Right forelimb (tissue), 1 donor: ENCODE measurements around the gene AQP2.

ENCODE experiments used
- DNase-seq: peaks from one replicate; pipeline ENCODE4 v3.0.0-alpha.2; 2018

Gene AQP2, protein sequence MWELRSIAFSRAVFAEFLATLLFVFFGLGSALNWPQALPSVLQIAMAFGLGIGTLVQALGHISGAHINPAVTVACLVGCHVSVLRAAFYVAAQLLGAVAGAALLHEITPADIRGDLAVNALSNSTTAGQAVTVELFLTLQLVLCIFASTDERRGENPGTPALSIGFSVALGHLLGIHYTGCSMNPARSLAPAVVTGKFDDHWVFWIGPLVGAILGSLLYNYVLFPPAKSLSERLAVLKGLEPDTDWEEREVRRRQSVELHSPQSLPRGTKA

DNA sequence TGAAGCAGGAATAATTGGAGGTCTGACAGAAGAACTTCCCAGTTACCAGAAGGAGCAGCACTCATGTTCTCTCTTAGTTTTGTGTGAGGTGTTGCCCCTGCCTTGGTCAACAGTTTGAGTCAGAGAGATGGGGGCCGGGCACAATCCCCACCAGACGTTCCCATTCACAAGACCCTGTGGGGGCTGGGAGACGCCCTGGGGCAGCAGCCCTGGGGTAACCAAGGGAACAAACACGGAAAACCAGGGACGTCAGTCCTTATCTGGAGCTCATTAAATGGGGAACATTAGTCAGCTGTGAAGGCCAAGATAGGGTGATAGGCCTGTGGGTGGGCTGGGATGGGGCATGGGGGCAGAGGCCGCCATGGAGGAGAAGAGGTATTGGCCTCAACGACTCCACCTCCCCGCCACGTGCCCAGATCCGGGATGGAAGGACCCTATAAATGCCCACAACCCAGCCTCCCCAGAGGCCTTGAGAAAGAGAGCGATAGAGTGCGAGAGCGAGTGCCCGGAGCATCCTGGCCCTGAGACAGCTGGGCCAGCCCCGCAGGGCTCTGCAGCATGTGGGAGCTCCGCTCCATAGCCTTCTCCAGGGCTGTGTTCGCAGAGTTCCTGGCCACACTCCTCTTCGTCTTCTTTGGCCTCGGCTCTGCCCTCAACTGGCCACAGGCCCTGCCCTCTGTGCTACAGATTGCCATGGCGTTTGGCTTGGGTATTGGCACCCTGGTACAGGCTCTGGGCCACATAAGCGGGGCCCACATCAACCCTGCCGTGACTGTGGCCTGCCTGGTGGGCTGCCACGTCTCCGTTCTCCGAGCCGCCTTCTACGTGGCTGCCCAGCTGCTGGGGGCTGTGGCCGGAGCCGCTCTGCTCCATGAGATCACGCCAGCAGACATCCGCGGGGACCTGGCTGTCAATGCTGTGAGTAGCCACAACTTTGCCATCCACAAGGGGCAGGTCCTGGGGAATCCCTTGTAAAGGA lies at the start of gene AQP2:
Gene AQP2, plus strand, starts transcription at position 465 of the 979 bp plus-strand sequence. Its CDS starts 94 bp downstream, at position 559.
- DNase-seq: no peak

DNA sequence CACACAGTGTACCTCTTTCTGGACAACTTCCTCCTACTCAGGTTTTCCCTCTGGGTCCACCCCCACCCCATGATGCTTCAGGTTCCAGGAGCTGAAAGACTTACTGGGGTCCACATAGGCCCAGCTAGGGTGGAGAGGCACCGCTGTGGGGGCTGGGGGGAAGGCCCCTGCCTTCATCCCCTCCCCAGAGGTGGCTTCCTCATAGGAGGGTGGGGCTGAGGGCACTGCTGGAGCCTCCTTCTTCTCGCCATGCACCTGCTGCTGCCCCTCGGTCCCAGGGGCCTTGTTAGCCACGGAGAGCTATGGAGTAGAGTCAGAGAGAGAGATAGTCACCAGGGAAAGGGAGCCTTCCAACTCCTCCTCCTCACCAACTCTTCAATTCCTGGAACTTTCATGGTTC lies 49.5 kb upstream of the AQP2 start:
- DNase-seq: no peak

DNA sequence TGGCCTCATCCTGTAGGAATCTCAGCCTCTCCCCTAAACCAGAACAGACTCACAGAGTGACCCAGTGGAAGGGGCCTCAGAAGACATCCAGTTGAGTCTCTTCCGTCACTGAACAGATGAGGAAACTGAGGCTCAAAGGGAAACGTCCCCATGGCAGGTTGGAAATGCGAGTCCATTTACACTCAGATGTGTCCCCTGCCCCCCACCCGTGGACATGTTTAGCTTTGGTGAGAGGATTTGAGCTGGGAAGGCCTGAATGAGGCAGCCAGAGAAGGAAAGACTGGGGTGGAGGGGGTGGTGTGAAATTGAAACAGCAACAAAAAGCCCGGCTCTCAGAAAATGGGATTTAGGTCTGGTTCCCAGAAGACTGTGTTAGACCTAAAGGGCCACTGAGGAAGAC lies 48.6 kb upstream of the AQP2 start:
- DNase-seq: no peak

DNA sequence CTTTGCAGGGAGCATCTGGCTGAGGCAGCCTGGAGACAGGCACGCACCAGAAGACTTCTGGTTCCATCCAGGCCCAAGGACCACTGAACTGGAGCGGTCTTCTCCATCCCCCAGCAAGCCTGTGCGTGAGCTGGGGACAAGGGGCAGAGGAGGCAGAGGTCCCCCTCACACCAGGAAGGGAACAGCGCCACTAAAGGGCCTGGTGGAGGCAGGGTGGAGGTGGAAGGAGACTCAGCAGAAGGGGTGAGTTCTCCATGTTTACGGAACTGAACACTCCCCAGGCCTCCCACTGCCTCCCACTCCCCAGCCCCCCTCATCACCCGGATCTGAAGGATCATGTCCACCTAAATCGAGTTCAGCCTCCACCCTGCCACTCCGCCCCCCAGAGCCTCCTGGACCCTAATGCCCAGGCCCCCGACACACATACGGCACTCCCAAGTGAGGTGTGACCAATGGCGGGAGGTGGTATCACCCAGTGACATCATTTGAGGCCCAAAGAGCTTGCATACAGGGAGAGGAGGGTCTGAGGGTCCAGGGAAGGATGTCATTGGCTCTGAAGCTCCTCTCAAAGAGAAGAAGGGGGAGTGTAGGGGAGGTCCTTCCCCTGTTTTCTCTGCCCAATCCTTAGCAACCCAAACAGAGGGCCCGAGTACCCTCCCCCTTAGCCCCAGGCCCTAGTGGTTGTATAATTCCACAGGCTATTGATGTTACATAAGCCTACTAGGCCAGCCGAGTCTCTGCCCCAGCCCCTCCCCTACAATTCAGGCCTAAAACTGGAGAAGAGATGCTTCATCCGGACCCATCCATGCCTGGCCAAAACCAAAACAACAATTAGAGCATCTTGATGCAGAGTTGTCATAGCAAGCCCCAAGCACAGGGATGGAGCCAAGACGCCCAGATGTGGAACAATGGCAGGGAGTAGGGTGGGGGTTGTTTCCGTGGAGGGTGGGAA lies 47.9 kb upstream of the AQP2 start:
- no peak for DNase-seq

- DNase-seq: no peak
Measured at GRCh38 chr12:49903351-49903699, 47.2 kb upstream of the AQP2 start.

GRCh38 chr12:49903700-49904423 lies 46.7 kb upstream of the AQP2 start, which contains the start of gene FAIM2:
TSS of gene FAIM2 (minus strand) at chr12:49903900. CDS start at chr12:49903792, 108 bp downstream.
- DNase-seq: peak; percentile 76

DNA sequence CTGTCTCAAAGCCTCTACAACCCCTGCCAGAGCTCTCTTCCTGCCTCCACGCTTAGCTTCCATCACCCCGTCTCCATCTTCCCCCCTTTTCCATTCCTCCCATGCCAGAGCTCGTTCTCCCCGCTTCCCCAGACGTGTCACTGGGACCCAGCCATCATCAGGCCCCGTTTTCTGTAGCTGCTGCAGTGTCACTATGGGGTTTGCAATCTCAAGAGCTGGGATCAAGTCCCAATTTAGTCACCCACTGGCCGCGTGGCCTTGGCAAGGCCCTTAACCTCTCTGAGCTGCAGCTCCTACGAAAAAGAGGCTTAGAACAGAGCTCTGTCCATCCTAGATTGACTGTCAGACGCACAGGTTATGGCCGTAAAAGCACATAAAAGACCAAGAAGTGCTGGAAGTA lies 45.9 kb upstream of the AQP2 start:
- DNase-seq: no peak

- DNase-seq: no peak
Measured at GRCh38 chr12:49905718-49906314, 44.7 kb upstream of the AQP2 start.

- DNase-seq: no peak
Measured at GRCh38 chr12:49907352-49907751, 43.2 kb upstream of the AQP2 start.

DNA sequence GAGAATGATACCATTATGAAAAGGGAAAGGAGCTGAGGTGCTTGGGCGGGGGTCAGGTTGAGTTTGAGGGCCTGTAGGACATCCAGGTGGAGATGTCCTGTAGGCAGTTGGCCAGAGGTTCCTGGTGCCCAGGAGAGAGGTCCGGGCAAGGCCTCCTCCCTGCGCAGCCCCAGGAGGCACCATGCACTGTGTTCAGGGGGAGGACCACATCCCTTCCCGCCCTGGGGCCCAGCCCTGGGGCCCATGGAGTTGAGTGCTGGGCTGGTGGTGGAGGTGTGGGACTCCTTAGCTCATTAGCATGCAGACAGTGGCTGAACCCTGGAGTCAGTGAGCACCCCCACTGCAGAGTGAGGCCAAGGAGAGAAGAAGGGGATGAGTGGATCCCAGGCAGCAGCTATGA lies 41.2 kb upstream of the AQP2 start:
- DNase-seq: no peak

- no peak for DNase-seq
Measured at GRCh38 chr12:49909826-49910225, 40.7 kb upstream of the AQP2 start.

DNA sequence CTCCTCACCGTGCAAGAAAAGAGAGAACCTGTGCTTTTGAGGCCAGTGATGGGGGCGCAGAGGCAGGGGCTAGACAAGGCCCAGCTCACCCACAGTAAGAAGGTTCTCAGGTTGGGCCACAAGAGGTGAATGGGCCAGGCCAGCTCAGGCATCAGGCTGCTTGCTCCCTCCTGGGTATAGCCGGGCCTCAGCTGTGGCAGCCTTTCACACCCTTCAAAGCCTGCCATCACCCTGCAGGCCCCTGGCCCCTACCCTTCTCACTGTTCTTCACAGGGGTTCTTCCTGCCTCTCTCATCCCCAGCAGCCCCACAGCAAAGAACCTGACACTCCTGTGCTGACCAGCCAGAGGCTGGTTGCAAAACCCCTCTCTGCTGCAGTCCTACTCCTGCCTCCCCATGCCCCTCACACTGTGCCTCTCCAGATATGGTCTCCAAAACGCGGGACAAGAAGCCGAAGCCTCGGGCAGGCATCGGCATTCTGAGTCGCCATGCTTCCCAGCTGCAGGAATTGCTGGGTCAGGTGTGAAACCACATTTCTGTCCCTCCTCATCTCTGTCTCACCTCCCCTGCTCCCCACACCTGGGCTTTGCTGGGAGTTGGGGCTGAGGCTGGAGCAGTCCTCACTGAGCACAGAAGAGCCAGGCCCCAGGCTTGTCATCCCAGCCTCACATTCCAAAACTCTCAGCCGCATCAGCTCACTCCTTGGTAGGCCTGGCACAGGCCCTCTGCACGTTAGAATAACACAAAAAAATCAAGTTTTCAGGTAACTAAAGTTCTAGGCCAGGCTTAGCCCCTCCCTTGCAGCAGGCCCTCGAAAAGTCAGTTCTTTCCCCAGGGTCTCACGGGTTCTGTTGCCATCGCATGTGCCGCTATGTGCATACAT lies 40.0 kb upstream of the AQP2 start:
- DNase-seq: no peak

GRCh38 chr12:49911213-49911605 lies 39.3 kb upstream of the AQP2 start:
- DNase-seq: no peak

- no peak for DNase-seq
Measured at GRCh38 chr12:49912345-49913255, 37.9 kb upstream of the AQP2 start.

- DNase-seq: no peak
Measured at GRCh38 chr12:49916129-49916919, 34.2 kb upstream of the AQP2 start.

DNA sequence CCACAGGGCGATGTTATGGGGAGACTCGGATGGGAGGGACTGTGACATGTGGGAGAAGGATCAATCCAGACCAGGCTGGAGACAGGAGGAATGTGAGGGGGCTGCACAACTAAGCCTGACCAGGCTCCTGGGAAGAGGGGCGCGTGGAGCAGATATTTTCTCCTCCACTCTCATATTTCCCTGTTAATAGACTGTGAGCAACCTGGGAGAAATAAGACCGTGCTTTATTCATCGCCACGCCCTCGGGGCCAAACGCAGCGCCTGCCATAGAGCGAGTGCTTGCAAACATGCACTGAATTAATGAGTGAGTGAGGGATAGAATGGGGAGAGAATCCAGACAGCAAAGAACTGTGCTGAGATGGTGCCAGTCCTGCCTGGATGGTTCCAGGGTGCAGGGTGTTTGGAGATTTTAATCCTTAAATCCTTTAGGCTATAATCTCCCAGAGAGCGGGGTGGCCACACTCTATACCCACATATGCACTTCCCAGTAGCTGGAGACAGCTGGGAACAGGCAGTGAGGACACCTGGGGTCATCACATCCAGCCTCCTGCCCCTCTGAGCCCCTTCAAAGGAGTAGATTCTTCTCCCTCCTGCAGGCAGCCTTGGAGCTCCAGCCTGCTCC lies 33.3 kb upstream of the AQP2 start:
- no peak for DNase-seq

DNA sequence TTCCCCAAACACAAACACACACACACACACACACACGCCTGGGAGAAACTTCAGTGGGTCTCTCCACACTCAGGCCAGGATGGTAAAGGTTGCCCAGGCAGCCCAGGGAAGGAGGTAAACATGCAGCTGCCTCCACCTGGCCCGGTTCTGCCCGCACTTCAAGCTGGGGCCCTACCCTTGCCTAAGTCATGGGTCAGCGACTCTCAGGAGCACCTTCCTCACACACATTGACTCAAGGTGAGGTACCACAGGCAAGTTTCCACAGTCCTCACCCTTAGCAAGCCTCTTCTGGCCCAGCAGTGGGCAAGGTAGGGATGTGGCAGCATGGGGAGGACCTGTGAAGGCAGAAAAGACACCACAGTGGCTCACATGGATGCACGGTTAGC lies 32.8 kb upstream of the AQP2 start:
- DNase-seq: no peak

DNA sequence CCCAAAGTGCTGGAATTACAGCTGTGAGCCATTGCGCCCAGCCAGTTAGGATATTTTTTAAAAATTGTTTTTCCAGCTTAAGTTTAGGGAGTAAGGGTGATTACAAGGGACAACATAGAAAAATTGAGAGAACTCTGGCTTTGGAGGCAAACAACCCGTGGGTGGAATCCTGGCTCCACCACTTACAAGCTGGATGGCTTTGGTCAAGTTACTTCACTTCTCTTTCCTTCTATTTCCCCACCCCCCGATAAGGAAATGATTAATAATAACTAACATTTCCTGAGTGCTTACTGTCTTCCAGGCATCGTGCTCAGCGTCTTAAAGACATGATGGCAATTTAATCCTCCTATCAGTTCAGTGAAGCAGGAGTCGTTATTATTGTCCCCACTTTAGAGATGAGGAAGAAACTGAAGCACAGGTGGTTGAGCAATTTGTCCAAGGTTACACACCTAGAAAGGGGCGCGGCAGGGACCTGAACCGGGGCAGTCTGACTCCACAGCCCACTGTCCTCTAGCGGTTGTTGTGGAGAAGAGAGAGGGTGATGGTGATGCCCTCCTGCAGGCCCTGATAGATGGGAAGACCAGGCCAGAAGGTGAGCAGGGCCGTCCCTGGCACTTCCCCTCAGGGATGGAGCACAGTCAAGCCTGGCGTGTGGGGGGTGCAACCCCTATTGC lies 30.2 kb upstream of the AQP2 start:
- no peak for DNase-seq
